Epithelial cell of prostate (primary cell): ENCODE results near the gene HECTD4.
"Not testable (repeated sequence)": the region's sequence is repeated elsewhere in the genome, so short reads cannot be mapped to it uniquely, and the experiment has no call there.

ENCODE experiments used
- DNase-seq: peaks from one replicate; pipeline ENCODE4 v3.0.0-alpha.2; 2011; ENCODE audit warnings: low read depth, low spot score
- H3K27ac ChIP-seq: fragments of 450-650 bp; 2 replicates; pipeline ENCODE4 v1.5.1; 2017; ENCODE audit warnings: mild to moderate bottlenecking

Gene HECTD4

GRCh38 chr12:112367965-112368364 lies 14.3 kb downstream of the HECTD4 start:
- DNase-seq = no peak
- no peak overlapping the region for H3K27ac ChIP-seq

- no peak for DNase-seq
- no peak overlapping the region for H3K27ac ChIP-seq
Observed at GRCh38 chr12:112362310-112362709, 19.9 kb downstream of the HECTD4 start.

- H3K27ac ChIP-seq = no peak overlapping the region
- DNase-seq = no peak
Observed at GRCh38 chr12:112361271-112361670, 21.0 kb downstream of the HECTD4 start.

GRCh38 chr12:112359290-112359689 lies 22.9 kb downstream of the HECTD4 start:
- DNase-seq = no peak

GRCh38 chr12:112357214-112357613 lies 25.0 kb downstream of the HECTD4 start:
- no peak overlapping the region for H3K27ac ChIP-seq
- DNase-seq = no peak

More at GRCh38 chr12:112359290-112359689, 22.9 kb downstream of the HECTD4 start:
- no peak overlapping the region for H3K27ac ChIP-seq

- no peak for DNase-seq
- H3K27ac ChIP-seq = no peak overlapping the region
Observed at GRCh38 chr12:112354399-112354798, 27.8 kb downstream of the HECTD4 start.

GRCh38 chr12:112353393-112353792 lies 28.8 kb downstream of the HECTD4 start:
- DNase-seq = no peak
- peak overlapping the region; percentile 29 for H3K27ac ChIP-seq

- peak overlapping the region; percentile 29 for H3K27ac ChIP-seq
- no peak for DNase-seq
Observed at GRCh38 chr12:112352921-112353320, 29.3 kb downstream of the HECTD4 start.

- no peak overlapping the region for H3K27ac ChIP-seq
- DNase-seq = no peak
Observed at GRCh38 chr12:112350593-112351592, 31.3 kb downstream of the HECTD4 start.

- no peak for DNase-seq
- no peak overlapping the region for H3K27ac ChIP-seq
Observed at GRCh38 chr12:112349431-112349830, 32.8 kb downstream of the HECTD4 start.

- not testable (repeated sequence) for H3K27ac ChIP-seq, DNase-seq
Observed at GRCh38 chr12:112348926-112349325, 33.3 kb downstream of the HECTD4 start.

GRCh38 chr12:112347581-112347982 lies 34.6 kb downstream of the HECTD4 start:
- H3K27ac ChIP-seq = no peak overlapping the region
- DNase-seq = no peak

- no peak for DNase-seq
- no peak overlapping the region for H3K27ac ChIP-seq
Observed at GRCh38 chr12:112346194-112346593, 36.0 kb downstream of the HECTD4 start.

- no peak overlapping the region for H3K27ac ChIP-seq
- no peak for DNase-seq
Observed at GRCh38 chr12:112344220-112344619, 38.0 kb downstream of the HECTD4 start.

- DNase-seq = no peak
- H3K27ac ChIP-seq = no peak overlapping the region
Observed at GRCh38 chr12:112342587-112342986, 39.6 kb downstream of the HECTD4 start.

GRCh38 chr12:112341046-112341825 lies 41.0 kb downstream of the HECTD4 start:
- DNase-seq = no peak
- no peak overlapping the region for H3K27ac ChIP-seq

- H3K27ac ChIP-seq = no peak overlapping the region
- DNase-seq = no peak
Observed at GRCh38 chr12:112340230-112340629, 42.0 kb downstream of the HECTD4 start.

- DNase-seq, H3K27ac ChIP-seq: not testable (repeated sequence)
Observed at GRCh38 chr12:112334999-112335398, 47.2 kb downstream of the HECTD4 start.

GRCh38 chr12:112333019-112333418 lies 49.2 kb downstream of the HECTD4 start:
- no peak for DNase-seq
- H3K27ac ChIP-seq = no peak overlapping the region

GRCh38 chr12:112331886-112332285 lies 50.3 kb downstream of the HECTD4 start:
- H3K27ac ChIP-seq = no peak overlapping the region
- no peak for DNase-seq

- no peak for DNase-seq
- H3K27ac ChIP-seq = no peak overlapping the region
Observed at GRCh38 chr12:112330706-112331105, 51.5 kb downstream of the HECTD4 start.
